RWPE1 (cell line): ENCODE data around the gene TACC2.

Experiments used
- CTCF ChIA-PET: fragments of 350-600 bp; sonication (Branson Sonifier 250); formaldehyde crosslinking; extraction: SDS; loops from one replicate; lab custom pipeline; 2021; lab: Yijun Ruan, JAX
- POLR2A ChIA-PET: fragments of 400-600 bp; formaldehyde crosslinking; extraction: SDS; loops from one replicate; lab custom pipeline; 2020; ENCODE audit warnings: antibody characterized with exemption; ENCODE audit not compliant: low non-redundant PET; lab: Yijun Ruan, JAX
- DNase-seq: peaks from one replicate; pipeline ENCODE4 v3.0.0; 2012; ENCODE audit warnings: low spot score
- H3K27ac ChIP-seq: fragments of 450-650 bp; 2 replicates; pipeline ENCODE4 v1.5.1; 2017
- CTCF ChIP-seq: fragments of 450-650 bp; conservative IDR thresholded peaks from 2 replicates; pipeline ENCODE4 v1.5.1; 2017; ENCODE audit warnings: low read depth, mild to moderate bottlenecking

TACC2 gene

GRCh38 chr10:122124808-122125207 is 135.8 kb downstream of the TACC2 start:
- ChIA-PET POLR2A (no interaction called here), CTCF (interaction anchor here (0.5 to 0.7 kb wide), 4 partner anchors 15 to 151 kb away, joined by 3 to 5 read pairs (median 3); no protein-coding TSS in a partner anchor)
- DNase-seq, result no peak
- no peak for TF ChIP-seq CTCF
- H3K27ac ChIP-seq, result 0 out of 2 replicates have a peak overlapping the region, but pooled peaks have one; percentile 10

GRCh38 chr10:122126763-122127659 is 138.0 kb downstream of the TACC2 start:
- no peak for TF ChIP-seq CTCF
- POLR2A ChIA-PET, result no interaction called here
- CTCF ChIA-PET, result interaction anchor here (0.6 to 0.8 kb wide), 2 partner anchors 13 to 152 kb away, joined by 4 read pairs; partner anchors contain the start of gene NSMCE4A
- peak; percentile 85 for DNase-seq
- peak overlapping the region; percentile 87 for H3K27ac ChIP-seq

GRCh38 chr10:122127943-122128342 is 139.0 kb downstream of the TACC2 start:
- H3K27ac ChIP-seq, result peak overlapping the region; percentile 87
- ChIA-PET CTCF (no interaction called here), POLR2A (no interaction called here)
- DNase-seq, result no peak
- no peak for TF ChIP-seq CTCF

GRCh38 chr10:122128357-122128756 is 139.4 kb downstream of the TACC2 start:
- POLR2A ChIA-PET, result no interaction called here

GRCh38 chr10:122130474-122131110 is 141.6 kb downstream of the TACC2 start:
- ChIA-PET POLR2A (interaction anchor here (0.7 kb wide), 1 partner anchor 88 kb away, joined by 3 read pairs; no protein-coding TSS in a partner anchor), CTCF (interaction anchor here (0.5 to 1.6 kb wide), 3 partner anchors 11 to 60 kb away, joined by 3 to 4 read pairs (median 4); no protein-coding TSS in a partner anchor)
- TF ChIP-seq CTCF, result no peak
- H3K27ac ChIP-seq, result no peak overlapping the region
- no peak for DNase-seq

More at GRCh38 chr10:122128357-122128756, 139.4 kb downstream of the TACC2 start:
- TF ChIP-seq CTCF, result no peak
- CTCF ChIA-PET, result no interaction called here
- DNase-seq, result no peak
- peak overlapping the region; percentile 87 for H3K27ac ChIP-seq

- CTCF ChIA-PET, result interaction anchor here (0.5 kb wide), 1 partner anchor 17 kb away, joined by 3 read pairs; no protein-coding TSS in a partner anchor
- no peak for TF ChIP-seq CTCF
- H3K27ac ChIP-seq, result peak overlapping the region; percentile 3; the same call in 1 of the 2 replicates
- POLR2A ChIA-PET, result no interaction called here
- DNase-seq, result no peak
These were observed 143.4 kb downstream of the TACC2 start for GRCh38 chr10:122132331-122132755.
